ENCODE results near the gene ARHGEF37.
"Not testable (repeated sequence)": the region's sequence is repeated elsewhere in the genome, so short reads cannot be mapped to it uniquely, and the experiment has no call there.

The ARHGEF37 gene

DNA sequence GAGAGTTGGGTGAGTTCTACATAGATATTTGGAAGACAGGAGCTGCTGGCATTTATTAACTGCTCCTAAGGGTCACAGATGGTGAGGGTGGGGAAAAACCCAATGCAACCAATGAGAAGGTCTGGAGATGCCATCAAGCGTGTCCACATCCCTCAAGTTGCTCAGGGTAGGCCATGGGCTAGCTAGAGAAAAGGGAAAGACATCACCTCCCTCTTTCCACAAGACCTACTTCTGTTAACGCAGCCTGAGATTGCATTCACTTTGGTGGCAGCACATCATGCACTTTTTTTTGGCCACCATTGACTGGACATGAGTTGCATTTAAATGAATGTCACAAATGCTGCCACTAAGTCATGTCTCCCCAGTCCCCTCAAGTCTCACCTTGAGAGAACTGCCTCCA, 71.4 kb downstream of the ARHGEF37 start:
- DNase-seq = no peak

- DNase-seq = no peak
These were observed 72.9 kb downstream of the ARHGEF37 start for GRCh38 chr5:149654231-149654630.

- no peak for DNase-seq
These were observed 73.7 kb downstream of the ARHGEF37 start for GRCh38 chr5:149654883-149655505.

- peak in 1 of 2 experiments; percentile 9 for DNase-seq
These were observed 75.4 kb downstream of the ARHGEF37 start for GRCh38 chr5:149656576-149657182.

GRCh38 chr5:149657324-149657723, 76.0 kb downstream of the ARHGEF37 start:
- no peak for DNase-seq

GRCh38 chr5:149658299-149658698, 77.0 kb downstream of the ARHGEF37 start:
- DNase-seq = no peak

DNA sequence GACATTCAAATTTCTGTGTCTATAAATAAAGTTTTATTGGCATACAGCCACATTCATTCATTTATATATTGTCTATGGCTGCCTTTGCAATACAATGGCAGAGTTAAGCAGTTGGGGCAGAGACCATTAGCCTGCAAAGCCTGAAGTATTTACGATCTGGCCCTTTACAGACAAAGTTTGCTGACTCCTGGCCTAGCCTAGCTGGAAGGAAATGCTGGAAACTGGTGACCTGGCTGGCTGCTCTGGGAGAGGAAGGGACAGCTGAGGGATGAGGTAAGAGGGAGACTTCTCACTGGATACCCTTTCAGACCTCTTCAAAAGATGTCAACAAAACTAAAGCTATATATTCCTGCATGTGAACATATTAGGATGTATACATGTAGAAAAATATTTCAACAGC, 82.8 kb downstream of the ARHGEF37 start:
- no peak for DNase-seq

DNA sequence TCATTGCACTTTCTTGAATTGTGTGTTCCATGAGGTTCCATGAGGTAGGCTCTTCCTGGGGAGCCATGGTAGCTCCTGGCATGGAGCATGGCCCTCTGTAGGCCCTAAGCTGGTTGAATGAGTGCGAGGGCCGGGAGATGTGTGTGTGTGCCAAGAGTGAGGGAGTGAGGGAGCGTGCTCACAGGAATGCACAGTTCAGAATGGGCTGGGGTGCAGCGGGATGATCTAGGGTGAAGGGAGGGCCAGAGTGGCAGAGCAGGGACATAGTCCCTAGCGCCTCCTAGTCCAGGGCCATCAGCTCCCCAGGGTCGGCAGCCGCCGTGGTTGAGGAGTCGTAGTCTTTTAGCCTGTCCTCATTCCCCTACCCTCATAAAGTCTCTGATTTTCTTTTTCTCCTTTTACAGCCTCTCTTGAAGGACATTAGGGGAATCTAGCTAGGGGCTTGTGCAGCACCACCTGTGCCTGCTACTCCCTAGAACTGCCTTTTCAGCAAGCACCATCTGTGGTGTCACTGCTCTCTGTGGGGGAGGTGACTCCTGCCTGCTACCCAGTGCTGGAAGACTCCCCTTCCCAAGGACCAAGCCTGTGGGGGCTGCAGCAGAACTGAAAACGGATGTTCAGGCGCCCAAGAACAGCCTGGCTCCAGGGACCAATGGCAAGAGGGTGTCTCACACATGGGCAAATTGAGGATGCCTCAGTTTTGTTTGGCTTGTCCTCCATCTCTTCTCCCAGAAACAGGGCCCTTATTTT, 83.5 kb downstream of the ARHGEF37 start:
- no peak for DNase-seq

DNA sequence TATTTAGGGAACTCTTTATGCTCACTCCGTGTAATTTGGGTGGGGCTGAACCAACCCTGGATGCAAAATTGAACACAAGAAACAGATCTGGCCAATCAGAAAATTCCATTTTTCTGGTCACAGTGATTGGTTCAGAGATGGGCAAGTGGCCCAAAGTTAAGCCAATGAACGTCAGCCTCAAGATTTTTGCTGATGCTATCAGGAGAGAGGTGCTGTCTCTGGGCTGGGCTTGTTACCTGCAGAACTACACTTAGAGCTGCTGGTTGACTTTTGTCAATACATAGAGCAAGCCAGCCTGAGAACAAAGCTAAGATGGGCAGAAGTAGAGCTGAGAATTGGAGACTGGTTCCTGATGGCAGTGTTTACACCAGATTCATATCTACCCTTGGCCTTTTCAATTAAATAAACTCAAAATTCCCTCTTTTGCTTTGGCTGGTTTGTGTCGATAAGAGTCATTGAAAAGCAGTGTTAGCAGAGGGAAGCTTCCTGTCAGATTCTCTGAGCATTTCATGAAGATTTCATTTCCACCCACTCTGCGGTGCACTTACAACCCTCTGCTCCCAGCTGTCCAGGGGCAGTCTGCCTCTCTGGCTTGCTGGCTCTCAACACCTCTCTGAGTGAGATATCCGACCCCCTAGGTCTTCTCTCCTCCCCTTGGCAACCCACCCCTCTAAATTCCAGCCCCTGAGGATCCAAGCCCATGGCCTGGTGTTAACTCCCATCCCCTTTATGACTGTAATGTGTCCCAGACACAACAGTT, 84.3 kb downstream of the ARHGEF37 start:
- DNase-seq = no peak

DNA sequence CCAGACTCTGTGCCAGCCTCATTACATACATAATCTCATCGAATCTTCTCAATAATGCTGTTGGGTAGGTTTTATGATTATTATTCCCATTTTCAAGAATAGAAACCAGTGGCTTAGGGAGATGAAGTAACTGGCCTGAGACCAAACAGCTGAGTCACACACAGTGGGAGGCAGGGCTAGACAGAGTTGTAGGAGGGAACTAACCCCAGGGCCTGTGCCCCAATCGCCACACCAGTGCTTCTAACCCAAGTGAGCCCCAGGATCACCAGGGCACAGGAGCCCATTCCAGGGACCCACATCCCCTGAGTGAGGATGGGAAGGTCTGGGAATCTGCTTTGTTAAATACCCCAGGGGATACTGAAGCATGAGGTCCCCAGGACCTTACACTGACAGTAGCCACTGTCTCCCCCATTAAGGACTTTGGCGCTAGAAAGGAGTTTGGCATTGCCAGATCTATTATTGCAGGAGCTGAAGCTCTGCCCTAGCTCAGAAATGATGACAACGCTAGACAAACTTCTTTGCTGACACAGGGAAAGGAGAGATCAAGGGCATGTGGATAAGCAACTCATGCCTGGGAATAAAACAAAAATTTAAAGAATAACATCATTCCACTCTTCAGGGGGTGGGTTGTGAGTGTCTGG, 85.0 kb downstream of the ARHGEF37 start:
- DNase-seq = no peak

DNA sequence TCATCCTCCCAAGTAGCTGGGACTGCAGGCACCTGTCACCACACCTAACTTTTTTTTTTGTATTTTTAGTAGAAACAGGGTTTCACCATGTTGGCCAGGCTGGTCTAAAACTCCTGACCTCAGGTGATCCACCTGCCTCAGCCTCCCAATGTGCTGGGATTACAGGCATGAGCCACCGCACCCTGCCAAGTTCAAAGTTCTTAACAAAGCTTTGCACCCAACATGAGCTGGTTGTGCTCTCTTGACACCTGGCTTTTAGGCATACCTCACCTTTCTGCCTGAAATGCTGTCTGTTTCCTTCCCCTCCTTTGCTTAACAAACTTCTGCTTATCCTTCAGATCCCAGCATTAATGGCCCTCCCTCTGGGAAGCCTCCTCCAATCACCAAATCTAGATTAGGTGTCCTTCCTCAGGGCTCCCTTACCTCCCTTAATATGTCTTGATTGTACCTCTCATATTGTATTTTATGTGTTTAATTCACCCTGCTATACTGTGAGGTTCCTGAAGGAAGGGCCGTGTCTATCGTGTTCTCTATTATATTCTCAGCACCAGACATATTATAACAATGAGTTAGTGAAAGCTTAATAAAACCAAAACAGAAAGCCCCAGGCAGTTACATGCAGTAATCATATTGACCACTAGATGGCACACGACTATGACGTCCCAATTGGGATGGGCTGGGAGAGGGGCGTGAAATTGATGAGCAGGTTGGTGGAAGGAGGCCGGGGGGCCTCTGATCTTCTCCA, 86.0 kb downstream of the ARHGEF37 start:
- DNase-seq = no peak

DNA sequence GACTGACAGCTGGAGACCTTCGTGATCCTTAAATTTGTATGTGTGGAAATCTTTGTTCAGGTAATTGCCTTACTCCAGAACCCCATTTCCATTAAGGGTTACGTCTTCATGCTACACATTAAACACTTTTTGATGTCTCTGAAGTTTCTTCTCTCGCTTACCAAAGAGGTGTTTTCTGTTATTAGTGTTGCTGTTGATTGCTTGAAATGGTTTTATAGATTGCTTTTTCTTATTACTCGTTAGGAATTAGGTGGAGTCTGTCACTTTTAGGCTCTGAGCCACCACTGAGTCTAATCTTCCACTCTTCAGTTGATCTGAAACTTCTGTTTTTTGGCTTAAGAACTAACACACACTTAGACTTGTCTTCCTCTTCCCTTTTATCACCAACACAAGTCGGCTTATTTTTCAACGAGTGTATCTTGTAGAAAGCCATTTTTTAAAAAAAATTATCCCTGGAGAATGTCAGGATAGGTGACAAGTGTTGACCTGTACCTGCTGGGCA, 86.6 kb downstream of the ARHGEF37 start:
- no peak for DNase-seq

GRCh38 chr5:149669273-149669672, 88.0 kb downstream of the ARHGEF37 start:
- not testable (repeated sequence) for DNase-seq

GRCh38 chr5:149671544-149671943, 90.2 kb downstream of the ARHGEF37 start:
- DNase-seq = no peak

GRCh38 chr5:149672701-149673476, 91.6 kb downstream of the ARHGEF37 start:
- no peak for DNase-seq

DNA sequence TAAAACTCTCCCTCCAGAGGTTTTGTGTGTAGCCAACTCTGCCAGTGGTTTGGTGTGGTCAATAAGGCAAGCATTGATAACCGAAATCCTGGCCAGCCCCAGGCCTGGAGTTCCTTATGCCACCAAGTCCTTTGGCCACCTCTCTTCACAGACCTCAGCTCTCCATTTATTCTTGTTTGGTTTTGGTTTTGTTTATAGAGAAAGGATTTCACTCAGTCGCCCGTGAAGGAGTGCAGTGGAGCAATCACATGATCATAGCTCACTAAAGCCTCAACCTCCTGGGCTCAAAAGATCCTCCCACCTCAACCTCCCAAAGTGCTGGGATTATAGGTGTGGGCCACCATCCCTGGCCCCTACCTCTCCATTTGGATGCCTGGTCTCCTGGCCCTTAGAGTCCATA, 93.4 kb downstream of the ARHGEF37 start:
- no peak for DNase-seq

GRCh38 chr5:149675610-149676201, 94.4 kb downstream of the ARHGEF37 start:
- no peak for DNase-seq

GRCh38 chr5:149677731-149678130, 96.4 kb downstream of the ARHGEF37 start:
- no peak for DNase-seq

- no peak for DNase-seq
These were observed 98.8 kb downstream of the ARHGEF37 start for GRCh38 chr5:149679876-149680809.

DNA sequence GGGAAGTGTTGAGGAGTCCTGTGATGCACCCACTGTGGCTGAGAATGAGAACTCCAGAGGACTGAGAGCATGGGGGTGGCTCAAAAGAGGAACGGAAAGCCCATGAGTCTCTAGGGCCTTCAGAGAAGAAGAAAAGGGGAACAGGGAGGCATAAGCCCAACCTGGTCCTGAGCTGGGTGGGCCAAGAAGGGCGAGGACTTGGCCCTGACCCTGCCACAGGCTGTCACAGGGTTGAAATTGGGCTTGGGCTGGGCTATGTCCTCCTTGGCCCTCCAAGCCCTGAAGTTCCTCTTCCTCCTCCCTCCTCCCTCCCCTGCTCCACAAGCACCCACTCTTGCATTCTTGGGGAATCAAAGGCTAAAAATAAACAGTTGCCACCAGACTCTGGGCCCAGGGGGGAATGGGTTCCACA, 99.5 kb downstream of the ARHGEF37 start:
- DNase-seq = no peak

Data from stimulated activated CD4-positive, alpha-beta T cell treated with anti-CD3 and anti-CD28 coated beads, Interleukin-4, amount 100 ng/mL, for 4 hours (primary cell).